Endothelial cell of umbilical vein (primary cell): ENCODE measurements around the gene KY. TPM values are rescaled to one million over a fixed set of nuclear protein-coding genes. Genes with fewer than 3 reads are reported as not detected.

ENCODE experiments used
- BruUV-seq: library from RNA; stranded (reverse); fragments of 400-500 nt; replicated peaks from 2 replicates; lab custom pipeline; 2021; lab: Mats Ljungman, UMichigan
- CTCF ChIA-PET: fragments of 300-600, 350-600 bp; sonication (Branson Sonifier 250); formaldehyde crosslinking; loops from one replicate; lab custom pipeline; 2021; ENCODE audit warnings: antibody characterized with exemption, inconsistent platforms; lab: Charles Lee
- POLR2A ChIA-PET: fragments of 300-600, 350-600 bp; sonication (Branson Sonifier 250); formaldehyde crosslinking; loops from one replicate; lab custom pipeline; 2021; ENCODE audit warnings: antibody characterized with exemption, inconsistent platforms; lab: Charles Lee
- DNase-seq: peaks from one replicate; pipeline ENCODE4 v3.0.0-alpha.2; 2011; ENCODE audit warnings: low read depth, low spot score
- FAIRE-seq: peaks from 2 replicates; lab custom pipeline; 2011; peaks lifted over from hg19 to GRCh38; lab: Jason Lieb, UNC
- H2AFZ ChIP-seq: 2 replicates; pipeline ENCODE4 v1.6.0; 2012; ENCODE audit warnings: low read depth, low read length, control low read depth, inconsistent platforms
- H3K27ac ChIP-seq: 2 replicates; pipeline ENCODE4 v1.5.1; 2011; ENCODE audit warnings: low read depth, mild to moderate bottlenecking, control low read depth, low read length, moderate library complexity; ENCODE audit not compliant: insufficient read depth
- H3K27me3 ChIP-seq, 2 experiments: 2 replicates each; pipeline versions ENCODE4 v1.6.0 to v1.6.1; 2011; ENCODE audit warnings: low read length in 2 of 2, mixed read lengths in 1 of 2; ENCODE audit not compliant: control insufficient read depth in 2 of 2, insufficient read depth in 2 of 2
- H3K36me3 ChIP-seq, 2 experiments: 2 replicates in 1 of 2; 3 replicates in 1 of 2; pipeline ENCODE4 v1.5.1; 2011; ENCODE audit warnings: low read length in 2 of 2, mild to moderate bottlenecking in 1 of 2, moderate library complexity in 1 of 2; ENCODE audit not compliant: control insufficient read depth in 2 of 2, insufficient read depth in 2 of 2; ENCODE audit errors: extremely low read depth in 1 of 2
- H3K4me1 ChIP-seq: 3 replicates; pipeline ENCODE4 v1.5.1; 2011; ENCODE audit warnings: mild to moderate bottlenecking, low read length; ENCODE audit not compliant: control insufficient read depth, insufficient read depth; ENCODE audit errors: extremely low read depth
- H3K4me2 ChIP-seq: 2 replicates; pipeline ENCODE4 v1.6.1; 2011; ENCODE audit warnings: low read length, control low read depth, mixed read lengths; ENCODE audit not compliant: insufficient read depth
- H3K4me3 ChIP-seq, 3 experiments: fragments of 200-600 bp in 1 of 3; sonication (generic), shearing (Covaris generic) in 1 of 3; replicated peaks in 1 of 3; 2 replicates each; pipeline ENCODE4 v1.5.1; 2011 to 2016; ENCODE audit warnings: control low read depth in 3 of 3, low read length in 3 of 3, mild to moderate bottlenecking in 2 of 3, inconsistent platforms in 1 of 3, low read depth in 1 of 3, moderate library complexity in 1 of 3; ENCODE audit not compliant: insufficient read depth in 1 of 3
- H3K79me2 ChIP-seq: 2 replicates; pipeline ENCODE4 v1.6.0; 2012; ENCODE audit warnings: low read length, inconsistent platforms; ENCODE audit not compliant: control insufficient read depth, insufficient read depth
- H3K9ac ChIP-seq: replicated peaks from 2 replicates; pipeline ENCODE3; 2011; ENCODE audit warnings: low read length, control low read depth; ENCODE audit not compliant: insufficient read depth; ENCODE audit errors: extremely low read depth
- H3K9me1 ChIP-seq: replicated peaks from 3 replicates; pipeline ENCODE4 v1.6.0; 2011; ENCODE audit warnings: mild to moderate bottlenecking, low read length; ENCODE audit not compliant: control insufficient read depth, insufficient read depth; ENCODE audit errors: extremely low read depth
- H3K9me3 ChIP-seq: replicated peaks from 2 replicates; pipeline ENCODE4 v1.5.1; 2012; ENCODE audit warnings: low read length, inconsistent platforms; ENCODE audit not compliant: control insufficient read depth, insufficient read depth
- H4K20me1 ChIP-seq: replicated peaks from 2 replicates; pipeline ENCODE3; 2011; ENCODE audit warnings: mild to moderate bottlenecking, low read length; ENCODE audit not compliant: control insufficient read depth, insufficient read depth; ENCODE audit errors: extremely low read depth
- CTCF ChIP-seq, 2 donors: IDR thresholded peaks; 1 replicate in 1 of 2; 2 replicates in 1 of 2; pipeline ENCODE4 v1.5.1; 2011; ENCODE audit warnings: low read length in 2 of 2, mild to moderate bottlenecking in 2 of 2, moderate library complexity in 2 of 2, control low read depth in 1 of 2, inconsistent platforms in 1 of 2, low read depth in 1 of 2; ENCODE audit not compliant: insufficient read depth in 1 of 2; ENCODE audit errors: extremely low read depth in 1 of 2
- EZH2 ChIP-seq: IDR thresholded peaks from 2 replicates; pipeline ENCODE4 v1.6.1; 2012; ENCODE audit warnings: borderline replicate concordance, low read depth, mild to moderate bottlenecking, moderate library complexity, low read length, inconsistent platforms; ENCODE audit not compliant: severe bottlenecking
- FOS ChIP-seq: IDR thresholded peaks from 2 replicates; pipeline ENCODE4 v1.6.1; 2011; ENCODE audit warnings: mild to moderate bottlenecking, low read length, moderate library complexity, borderline replicate concordance; ENCODE audit not compliant: insufficient read depth
- GATA2 ChIP-seq: IDR thresholded peaks from 2 replicates; pipeline ENCODE4 v1.7.0; 2011; ENCODE audit warnings: low read depth, mild to moderate bottlenecking, moderate library complexity, mixed read lengths, low read length; ENCODE audit not compliant: insufficient read length, insufficient read depth
- JUN ChIP-seq: IDR thresholded peaks from 2 replicates; pipeline ENCODE4 v1.6.1; 2011; ENCODE audit warnings: borderline replicate concordance, low read depth; ENCODE audit not compliant: insufficient read length, insufficient read depth
- MYC ChIP-seq: IDR thresholded peaks from one replicate; pipeline ENCODE4 v1.6.1; 2011; ENCODE audit warnings: mild to moderate bottlenecking, low read depth, low read length
- POLR2A ChIP-seq: IDR thresholded peaks from 2 replicates; pipeline ENCODE4 v1.6.1; 2012; ENCODE audit warnings: low read depth, mild to moderate bottlenecking, control low read depth, low read length
- POLR2AphosphoS5 ChIP-seq: IDR thresholded peaks from 2 replicates; pipeline ENCODE4 v1.6.1; 2012; ENCODE audit warnings: low read depth, mild to moderate bottlenecking, control low read depth, low read length, moderate library complexity; ENCODE audit not compliant: insufficient read depth
- dilution Hi-C: fragments of 300-500 bp; cut with MboI; formaldehyde crosslinking; loops from one replicate; pipeline ENCODE4 v1.15.0; 2019; ENCODE audit warnings: low sequenced_read_pairs; ENCODE audit not compliant: extremely low pct_ligation_motif_present
- intact Hi-C: fragments of 100-400 bp; cut with micrococcal nuclease; formaldehyde crosslinking; loops from one replicate; pipeline ENCODE4 v1.10.0; 2022
- polyA plus RNA-seq, 4 experiments: library from polyadenylated mRNA; depleted of rRNA in 3 of 4; stranded (reverse) in 3 of 4; unstranded in 1 of 4; fragments of >200 nt; gene quantifications; 2 replicates each; pipeline versions ENCODE4 v1.2.1 to v1.2.3, GENCODE V29; 2011 to 2012; ENCODE audit warnings: missing spikeins in 1 of 4
- total RNA-seq: library from RNA; stranded (reverse); gene quantifications from 2 replicates; pipeline ENCODE4 v1.2.3, GENCODE V29; 2021
- TF ChIP-seq, protein P1 (sequence below): IDR thresholded peaks from 2 replicates; pipeline ENCODE4 v1.6.1; 2011; ENCODE audit not compliant: insufficient read depth, insufficient read length

Gene KY
- total and polyA plus RNA-seq, 2 donors (not counting 3 experiments of a cell fraction or from before 2014, with no cell fraction given), result not detected

- FAIRE-seq (no peak), DNase-seq (no peak)
- Histone ChIP-seq H3K4me2 (no peak overlapping the region), H4K20me1 (no peaks in the 10 kb centered on the region), H3K9me3 (no peaks in the 10 kb centered on the region), H3K27ac (no peak overlapping the region), H2AFZ (no peak overlapping the region), H3K4me1 (no peaks in the 10 kb centered on the region), H3K36me3 (no peaks in the 10 kb centered on the region), H3K27me3 (no peaks in the 10 kb centered on the region), H3K4me3 (no peak overlapping the region), H3K9me1 (no peaks in the 10 kb centered on the region), H3K79me2 (no peaks in the 10 kb centered on the region), H3K9ac (no peak overlapping the region)
- no TSS peak for BruUV-seq
- ChIA-PET POLR2A (no interaction called here), CTCF (no interaction called here)
- intact Hi-C loops, result no loop called here
- no peak for TF ChIP-seq FOS
- TF ChIP-seq MYC, result no peak
- TF ChIP-seq EZH2, result no peak
- TF ChIP-seq CTCF (IDR thresholded peaks at IDR 0.05; ENCODE audit: extremely low read depth in 1 of 2, insufficient read depth in 1 of 2, low read depth in 1 of 2, low read length in 2 of 2), result no peak
- no peak for TF ChIP-seq GATA2
- TF ChIP-seq, protein P1, sequence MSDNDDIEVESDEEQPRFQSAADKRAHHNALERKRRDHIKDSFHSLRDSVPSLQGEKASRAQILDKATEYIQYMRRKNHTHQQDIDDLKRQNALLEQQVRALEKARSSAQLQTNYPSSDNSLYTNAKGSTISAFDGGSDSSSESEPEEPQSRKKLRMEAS, result no peak
- no peak for TF ChIP-seq POLR2AphosphoS5
- TF ChIP-seq POLR2A, result no peak
- no peak for TF ChIP-seq JUN
- dilution Hi-C loops, result no loop called here
Measured at GRCh38 chr3:134619884-134620445, 30.9 kb downstream of the KY start.
